HG02588 (cell line): ENCODE measurements around the gene PSAPL1.

ENCODE experiments used
- ATAC-seq: cut with Tn5 transposase; IDR thresholded peaks from one replicate; pipeline ENCODE4 v1.9.1; 2021; ENCODE audit warnings: mild to moderate bottlenecking, moderate library complexity; ENCODE audit not compliant: unreplicated experiment

Gene PSAPL1

GRCh38 chr4:7432531-7433375 lies 2.0 kb downstream of the PSAPL1 start:
- ATAC-seq: no peak

DNA sequence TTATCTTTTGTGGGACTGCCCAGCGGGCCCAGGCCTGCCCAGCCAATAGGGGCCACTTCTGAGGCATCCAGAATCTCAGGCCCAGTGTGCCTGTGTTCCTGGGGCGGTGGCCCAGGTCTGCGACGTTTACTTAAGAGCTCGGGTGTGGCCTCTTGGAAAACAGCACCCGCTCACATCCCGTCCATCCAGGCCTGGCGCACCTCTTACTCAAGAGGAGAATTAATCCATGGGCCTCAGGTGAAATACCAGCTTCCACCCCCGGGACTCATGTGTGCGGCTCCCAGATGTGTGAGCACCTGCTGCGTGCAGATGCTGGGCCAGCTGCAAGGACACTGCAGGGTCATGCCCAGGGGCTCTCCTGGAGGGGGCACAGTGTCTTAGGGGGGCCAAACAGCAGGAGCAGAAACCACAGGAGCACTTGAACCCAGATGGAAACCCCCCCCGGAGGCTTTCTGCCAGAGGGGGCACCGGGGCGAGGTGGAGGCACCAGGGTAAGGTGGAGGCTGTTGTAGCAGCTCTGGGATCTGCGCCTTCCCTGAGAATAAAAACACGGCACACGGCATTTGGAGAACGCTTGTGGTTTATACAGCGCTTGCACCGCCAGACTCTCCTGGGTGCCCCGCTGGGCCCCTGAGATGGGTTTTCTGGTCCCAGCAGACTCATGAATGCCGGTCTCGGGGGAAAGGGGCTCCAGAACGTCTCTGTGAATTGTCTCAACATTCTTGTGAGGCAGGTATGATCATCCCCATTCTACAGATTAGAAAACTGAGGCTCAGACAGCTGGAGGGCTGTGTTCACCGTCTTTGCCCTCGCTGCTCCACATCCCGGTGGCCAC lies 2.8 kb downstream of the PSAPL1 start:
- ATAC-seq: no peak

- ATAC-seq: no peak
Measured at GRCh38 chr4:7430965-7431695, 3.6 kb downstream of the PSAPL1 start.

GRCh38 chr4:7430368-7430964 lies 4.3 kb downstream of the PSAPL1 start:
- ATAC-seq: no peak

GRCh38 chr4:7429601-7430078 lies 5.1 kb downstream of the PSAPL1 start:
- no peak for ATAC-seq

DNA sequence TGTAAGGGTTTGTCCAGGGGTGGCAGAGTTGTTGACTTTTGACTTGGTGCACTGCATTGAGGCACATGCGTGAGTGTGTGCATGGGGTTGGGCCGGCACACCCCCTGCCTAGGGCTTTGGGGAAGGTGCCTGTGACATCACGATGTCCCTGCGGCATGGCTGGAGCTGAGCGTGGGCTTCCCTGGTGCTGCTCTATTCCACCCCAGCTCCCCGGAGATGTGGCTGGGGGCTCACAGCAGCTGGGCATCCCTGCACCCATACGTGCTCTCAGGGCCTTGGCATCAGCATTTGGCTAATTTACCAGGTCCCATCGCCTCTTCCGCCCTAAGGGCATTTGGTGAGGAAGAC lies 5.7 kb downstream of the PSAPL1 start:
- no peak for ATAC-seq

DNA sequence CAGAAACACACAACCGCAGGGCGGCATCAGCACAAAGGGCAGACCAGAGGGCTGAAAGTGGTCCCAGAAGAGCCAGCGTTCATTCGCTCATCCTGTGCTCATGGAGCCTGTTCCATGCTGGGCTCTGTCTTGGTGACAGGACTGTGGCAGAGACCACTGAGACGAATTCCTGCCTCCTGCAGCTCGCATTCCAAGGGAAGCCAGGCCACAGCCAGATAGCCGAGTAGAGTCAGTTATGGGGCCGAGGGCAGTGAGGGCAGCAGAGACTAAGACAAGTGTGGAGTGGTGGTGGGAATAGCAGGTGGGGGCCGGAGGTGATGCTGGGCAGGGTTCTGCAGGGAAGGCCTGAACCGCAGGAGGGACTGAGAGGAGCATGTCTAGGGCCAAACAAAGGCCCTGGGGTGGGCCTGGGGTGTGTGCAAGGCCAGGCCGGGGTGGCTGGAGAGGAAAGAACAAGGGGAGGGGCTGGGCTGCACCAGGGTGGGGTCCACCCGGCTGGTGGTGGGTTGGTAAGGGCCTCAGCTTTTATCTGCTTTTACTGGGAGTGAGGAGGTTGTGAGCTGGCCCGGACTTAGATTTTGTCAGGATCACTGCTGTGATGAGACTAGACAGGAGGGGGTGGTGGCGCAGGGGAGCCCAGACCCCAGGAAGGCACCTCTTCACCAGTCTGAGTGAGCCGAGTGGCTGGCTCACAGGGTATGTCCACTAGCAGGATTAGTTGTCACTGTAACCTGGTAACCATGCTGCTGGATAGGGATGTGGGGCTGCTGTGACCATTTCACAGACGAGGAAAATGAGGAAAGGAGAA lies 6.3 kb downstream of the PSAPL1 start:
- ATAC-seq: no peak

GRCh38 chr4:7427831-7428260 lies 6.9 kb downstream of the PSAPL1 start:
- ATAC-seq: no peak

GRCh38 chr4:7427361-7427760 lies 7.4 kb downstream of the PSAPL1 start:
- ATAC-seq: no peak

- ATAC-seq: no peak
Measured at GRCh38 chr4:7426525-7427171, 8.1 kb downstream of the PSAPL1 start.

DNA sequence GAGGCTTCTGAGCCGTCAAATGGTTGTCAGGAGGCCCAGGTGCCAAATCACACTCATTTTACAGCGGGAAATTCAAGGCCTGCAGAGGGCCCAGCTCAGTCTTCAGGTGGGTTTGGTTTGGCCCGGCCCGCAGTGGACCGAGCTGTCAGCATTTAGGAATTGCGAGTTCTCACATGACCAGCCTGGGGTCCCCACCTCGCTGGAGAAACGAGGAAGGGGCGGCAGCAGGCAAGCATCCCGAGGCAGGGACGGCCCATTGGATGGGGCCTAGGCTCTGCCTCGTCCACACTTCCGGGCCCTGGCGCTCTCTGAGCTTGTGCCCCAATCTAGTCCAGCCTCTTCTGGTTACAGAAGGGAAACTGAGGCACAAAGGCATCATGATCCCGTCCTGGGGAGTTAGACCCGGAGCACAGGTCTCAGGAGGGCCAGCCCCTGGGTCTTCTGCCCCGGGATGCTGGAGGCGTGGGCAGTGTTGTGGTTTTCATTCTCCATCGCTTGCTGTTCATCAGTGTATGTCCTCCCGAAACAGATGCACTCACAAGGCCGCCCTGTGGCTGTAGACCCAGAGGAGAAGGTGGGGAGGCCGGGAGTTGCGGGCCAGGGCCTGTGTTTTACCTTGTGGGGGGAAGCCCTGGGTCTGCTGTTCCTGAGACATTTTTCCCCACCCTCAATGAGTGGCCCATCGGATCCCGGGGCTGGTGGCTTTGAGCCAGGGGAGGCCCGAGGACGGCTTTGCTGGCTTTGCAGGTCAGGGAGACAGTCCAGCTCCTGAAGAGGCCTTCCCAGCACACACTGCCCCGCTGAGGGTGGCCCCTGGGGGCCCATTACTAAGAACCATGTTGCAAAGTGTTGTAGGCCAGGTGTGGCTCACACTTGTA lies 8.9 kb downstream of the PSAPL1 start:
- ATAC-seq: no peak

DNA sequence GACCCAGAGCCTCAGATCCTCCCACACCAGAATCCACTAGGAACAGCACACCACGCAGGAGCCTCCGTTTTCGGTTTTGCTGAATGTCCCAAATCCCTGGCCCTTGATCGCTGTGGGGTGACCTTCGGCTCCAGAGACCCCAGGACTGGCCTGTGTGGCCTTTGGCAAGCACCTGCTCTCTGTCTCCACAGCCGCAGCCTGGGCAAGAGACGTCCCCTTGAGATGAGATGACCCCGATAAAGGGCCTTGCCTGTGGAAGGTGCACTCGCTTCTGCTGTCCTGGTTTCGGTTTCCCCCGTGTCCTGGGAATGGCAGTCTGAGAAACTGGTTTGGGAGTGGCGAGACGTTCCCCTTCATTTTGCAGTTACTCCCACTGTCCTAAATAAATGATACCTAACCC lies 9.6 kb downstream of the PSAPL1 start:
- ATAC-seq: no peak

GRCh38 chr4:7424553-7425111 lies 10.1 kb downstream of the PSAPL1 start:
- ATAC-seq: no peak

GRCh38 chr4:7423801-7424552 lies 10.8 kb downstream of the PSAPL1 start:
- ATAC-seq: no peak

GRCh38 chr4:7423391-7423790 lies 11.3 kb downstream of the PSAPL1 start:
- ATAC-seq: no peak

DNA sequence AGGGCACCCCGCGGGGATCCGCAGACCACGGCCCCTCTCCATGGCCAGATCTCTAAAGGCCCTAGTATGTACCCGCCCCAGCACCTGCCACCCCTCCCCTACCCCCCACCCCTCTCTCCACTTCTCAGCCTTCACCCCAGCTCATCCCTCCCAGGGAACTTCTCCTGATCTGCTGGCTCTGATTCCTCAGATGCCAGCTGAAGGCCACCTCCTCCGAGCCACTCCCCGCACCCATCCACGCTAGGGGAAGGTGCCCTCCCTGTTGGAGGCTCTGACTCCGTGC lies 11.9 kb downstream of the PSAPL1 start:
- no peak for ATAC-seq

DNA sequence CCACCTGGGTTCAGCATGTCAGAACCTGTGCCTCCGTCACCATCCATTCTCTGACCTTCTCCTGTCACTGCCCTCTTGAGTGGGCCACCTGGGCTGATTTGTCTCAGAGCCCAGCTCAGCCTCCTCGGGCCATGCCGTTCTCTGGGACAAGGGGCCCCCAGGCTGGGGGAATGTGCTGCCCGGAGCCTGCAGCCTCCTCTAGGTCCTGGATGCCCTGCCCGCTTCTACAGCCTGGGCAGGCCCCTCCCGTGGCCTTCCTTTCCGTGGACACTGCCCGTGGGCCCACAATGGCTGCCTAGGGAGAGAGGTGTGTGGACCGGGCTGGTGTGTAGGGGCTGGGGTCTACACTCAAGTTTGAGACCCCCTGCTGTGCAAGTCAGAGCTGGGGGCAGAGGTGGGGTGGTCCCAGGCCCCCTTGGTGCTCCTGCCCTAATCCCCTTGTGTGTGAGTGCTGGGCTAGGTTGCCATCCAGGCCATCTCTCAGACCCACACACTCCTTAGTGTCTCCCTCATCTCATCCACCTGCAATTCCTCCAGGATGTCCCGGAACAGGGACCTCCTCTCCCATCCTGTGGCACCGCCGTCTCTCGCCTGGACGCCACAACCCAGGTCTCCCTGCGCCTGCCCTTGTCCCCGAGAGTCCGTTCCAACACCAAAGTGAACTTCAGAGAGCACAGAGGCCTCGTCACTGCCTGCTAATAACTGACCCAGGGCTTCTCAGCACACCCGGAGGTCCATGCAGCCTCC lies 12.4 kb downstream of the PSAPL1 start:
- ATAC-seq: no peak
